ENCODE results near the gene CA7. TPM values are rescaled to one million over a fixed set of nuclear protein-coding genes. Genes with fewer than 3 reads are reported as not detected.

Gene CA7
- total RNA-seq, 1 donor from 2014 or later = not detected

GRCh38 chr16:66846266-66846665 lies 2.1 kb downstream of the CA7 start:
- no peak overlapping the region for H3K4me3 ChIP-seq
- no peak for DNase-seq
- no peak overlapping the region for H3K27ac ChIP-seq (replicated peaks)
- H3K9me3 ChIP-seq (replicated peaks) = no peaks in the 10 kb centered on the region
- peaks cover 19% of the 10 kb centered on the region for H3K4me1 ChIP-seq
- H3K27me3 ChIP-seq (ENCODE audit: low read depth) = peaks cover 62% of the 10 kb centered on the region
- no peaks in the 10 kb centered on the region for H3K36me3 ChIP-seq
- no peak for TF ChIP-seq CTCF (IDR thresholded peaks at IDR 0.05; ENCODE audit: borderline replicate concordance)
- intact Hi-C loops (cut with micrococcal nuclease) = no loop called here

DNA sequence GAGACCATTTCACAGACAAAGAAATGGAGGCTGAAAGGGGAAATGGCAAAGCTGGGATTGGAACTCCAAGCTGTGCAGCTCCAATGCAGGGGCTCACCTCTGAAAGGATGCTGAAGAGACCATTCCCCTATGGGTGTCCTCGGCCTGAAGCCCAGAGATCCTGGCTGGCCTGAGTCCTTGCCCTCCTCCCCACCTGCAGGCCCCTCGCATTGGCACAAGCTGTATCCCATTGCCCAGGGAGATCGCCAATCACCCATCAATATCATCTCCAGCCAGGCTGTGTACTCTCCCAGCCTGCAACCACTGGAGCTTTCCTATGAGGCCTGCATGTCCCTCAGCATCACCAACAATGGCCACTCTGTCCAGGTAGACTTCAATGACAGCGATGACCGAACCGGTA lies 2.6 kb downstream of the CA7 start:
- H3K27me3 ChIP-seq (ENCODE audit: low read depth) = peaks cover 62% of the 10 kb centered on the region
- H3K9me3 ChIP-seq (replicated peaks) = no peaks in the 10 kb centered on the region
- H3K36me3 ChIP-seq = no peaks in the 10 kb centered on the region
- no peak for DNase-seq
- no peak overlapping the region for H3K4me3 ChIP-seq
- TF ChIP-seq CTCF (IDR thresholded peaks at IDR 0.05; ENCODE audit: borderline replicate concordance) = no peak
- no peak overlapping the region for H3K27ac ChIP-seq (replicated peaks)
- intact Hi-C loops (cut with micrococcal nuclease) = no loop called here
- H3K4me1 ChIP-seq = peaks cover 19% of the 10 kb centered on the region

DNA sequence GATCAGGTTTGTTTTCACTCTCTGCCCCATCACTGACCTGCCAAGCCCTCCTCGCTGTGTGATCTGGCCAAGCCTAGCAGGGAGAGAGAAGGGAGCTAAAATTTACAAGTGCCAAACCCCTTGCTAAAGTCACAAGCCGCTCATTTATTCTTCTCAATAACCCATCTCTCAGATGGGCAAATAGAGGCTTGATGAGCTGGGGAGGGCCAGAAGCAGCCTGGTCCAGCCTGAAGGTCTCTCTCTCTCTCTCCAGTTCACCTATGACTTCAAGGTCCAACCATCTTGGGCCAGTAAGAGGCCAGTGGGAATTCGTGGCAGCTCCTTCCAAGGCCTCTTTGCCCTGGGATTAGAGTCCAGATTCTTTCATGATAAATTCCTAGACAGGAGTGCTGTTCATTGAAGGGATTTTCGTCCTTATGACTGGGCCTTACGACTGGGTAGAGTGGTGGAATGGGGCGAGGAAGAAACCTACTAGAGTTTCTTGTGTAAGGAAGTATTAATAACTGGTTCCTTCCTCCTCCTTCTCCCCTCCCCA lies 3.4 kb downstream of the CA7 start:
- H3K27me3 ChIP-seq (ENCODE audit: low read depth) = peaks cover 62% of the 10 kb centered on the region
- H3K4me3 ChIP-seq = no peak overlapping the region
- H3K27ac ChIP-seq (replicated peaks) = no peak overlapping the region
- no peak for TF ChIP-seq CTCF (IDR thresholded peaks at IDR 0.05; ENCODE audit: borderline replicate concordance)
- intact Hi-C loops (cut with micrococcal nuclease) = no loop called here
- H3K36me3 ChIP-seq = no peaks in the 10 kb centered on the region
- peaks cover 19% of the 10 kb centered on the region for H3K4me1 ChIP-seq
- no peaks in the 10 kb centered on the region for H3K9me3 ChIP-seq (replicated peaks)
- no peak for DNase-seq

GRCh38 chr16:66848172-66848571 lies 4.0 kb downstream of the CA7 start:
- no peaks in the 10 kb centered on the region for H3K9me3 ChIP-seq (replicated peaks)
- TF ChIP-seq CTCF (IDR thresholded peaks at IDR 0.05; ENCODE audit: borderline replicate concordance) = no peak
- H3K27me3 ChIP-seq (ENCODE audit: low read depth) = peaks cover 59% of the 10 kb centered on the region
- H3K36me3 ChIP-seq = no peaks in the 10 kb centered on the region
- peaks cover 19% of the 10 kb centered on the region for H3K4me1 ChIP-seq
- H3K4me3 ChIP-seq = no peak overlapping the region
- intact Hi-C loops (cut with micrococcal nuclease) = no loop called here
- no peak overlapping the region for H3K27ac ChIP-seq (replicated peaks)
- DNase-seq = no peak

GRCh38 chr16:66849021-66849420 lies 4.8 kb downstream of the CA7 start:
- H3K27ac ChIP-seq (replicated peaks) = no peak overlapping the region
- TF ChIP-seq CTCF (IDR thresholded peaks at IDR 0.05; ENCODE audit: borderline replicate concordance) = no peak
- H3K27me3 ChIP-seq (ENCODE audit: low read depth) = peaks cover 51% of the 10 kb centered on the region
- no peaks in the 10 kb centered on the region for H3K36me3 ChIP-seq
- intact Hi-C loops (cut with micrococcal nuclease) = no loop called here
- no peaks in the 10 kb centered on the region for H3K9me3 ChIP-seq (replicated peaks)
- DNase-seq = no peak
- peaks cover 17% of the 10 kb centered on the region for H3K4me1 ChIP-seq
- H3K4me3 ChIP-seq = no peak overlapping the region
